SK-N-SH (cell line): ENCODE data around the gene ST6GALNAC3. TPM values are rescaled to one million over a fixed set of nuclear protein-coding genes. Genes with fewer than 3 reads are reported as not detected.

Experiments
- CTCF ChIA-PET: fragments of 300-600, 350-600 bp; formaldehyde crosslinking; extraction: SDS; loops from one replicate; lab custom pipeline; 2021; lab: Yijun Ruan, JAX
- POLR2A ChIA-PET: fragments of 350-600 bp; sonication (Branson Sonifier 250); formaldehyde crosslinking; extraction: SDS; loops from one replicate; lab custom pipeline; 2020; ENCODE audit warnings: antibody characterized with exemption, inconsistent platforms; lab: Yijun Ruan, JAX
- DNase-seq: peaks from one replicate; pipeline ENCODE4 v3.0.0; 2012
- H2AFZ ChIP-seq: fragments of 200-600 bp; sonication (generic); 2 replicates; pipeline ENCODE4 v1.8.1; 2016; ENCODE audit warnings: antibody characterized with exemption, mild to moderate bottlenecking, low read depth
- H3F3A ChIP-seq: fragments of 200-600 bp; sonication (generic); replicated peaks from 2 replicates; pipeline ENCODE3; 2016; ENCODE audit warnings: antibody characterized with exemption, mild to moderate bottlenecking; ENCODE audit not compliant: insufficient read depth
- H3K27ac ChIP-seq, 2 experiments: fragments of 200-500 bp in 1 of 2; fragments of 200-600 bp in 1 of 2; sonication (Bioruptor generic) in 1 of 2; sonication (generic), shearing (Covaris generic) in 1 of 2; 2 replicates each; pipeline versions ENCODE4 v1.5.1 to v1.6.1; 2014 to 2016; ENCODE audit warnings: low read depth in 2 of 2, inconsistent platforms in 1 of 2, low read length in 1 of 2, mild to moderate bottlenecking in 1 of 2, mixed read lengths in 1 of 2
- H3K27me3 ChIP-seq: fragments of 200-600 bp; sonication (generic), shearing (Covaris generic); 2 replicates; pipeline ENCODE4 v1.6.1; 2016; ENCODE audit warnings: mixed run types; ENCODE audit not compliant: insufficient read depth
- H3K36me3 ChIP-seq, 2 experiments: fragments of 200-500 bp in 1 of 2; fragments of 200-600 bp in 1 of 2; sonication (Bioruptor generic) in 1 of 2; sonication (generic) in 1 of 2; replicated peaks in 1 of 2; 2 replicates each; pipeline versions ENCODE3 to v1.5.1; 2014 to 2016; ENCODE audit warnings: low read length in 1 of 2, mild to moderate bottlenecking in 1 of 2; ENCODE audit not compliant: insufficient read depth in 2 of 2, control insufficient read depth in 1 of 2
- H3K4me1 ChIP-seq, 2 experiments: fragments of 200-500 bp in 1 of 2; fragments of 200-600 bp in 1 of 2; sonication (Bioruptor generic) in 1 of 2; sonication (generic), shearing (Covaris generic) in 1 of 2; 2 replicates each; pipeline versions ENCODE4 v1.5.1 to v1.6.1; 2014 to 2016; ENCODE audit warnings: low read depth in 1 of 2, low read length in 1 of 2, mixed run types in 1 of 2; ENCODE audit not compliant: insufficient read depth in 2 of 2, control insufficient read depth in 1 of 2
- H3K4me2 ChIP-seq: fragments of 200-600 bp; sonication (generic), shearing (Covaris generic); 2 replicates; pipeline ENCODE4 v1.6.1; 2017; ENCODE audit warnings: mixed run types
- H3K4me3 ChIP-seq, 2 experiments: fragments of 200-500 bp in 1 of 2; fragments of 200-600 bp in 1 of 2; sonication (Bioruptor generic) in 1 of 2; sonication (generic), shearing (Covaris generic) in 1 of 2; 2 replicates each; pipeline versions ENCODE4 v1.5.1 to v1.8.1; 2014 to 2016; ENCODE audit warnings: low read depth in 2 of 2, inconsistent platforms in 1 of 2, low read length in 1 of 2, mild to moderate bottlenecking in 1 of 2, mixed read lengths in 1 of 2, moderate library complexity in 1 of 2
- H3K79me2 ChIP-seq: fragments of 200-600 bp; sonication (generic); 2 replicates; pipeline ENCODE4 v1.8.1; 2017; ENCODE audit warnings: mild to moderate bottlenecking; ENCODE audit not compliant: insufficient read depth
- H3K9ac ChIP-seq: fragments of 200-600 bp; sonication (generic); 2 replicates; pipeline ENCODE4 v1.6.1; 2017; ENCODE audit warnings: mixed run types
- H3K9me2 ChIP-seq: fragments of 200-600 bp; sonication (generic); 2 replicates; pipeline ENCODE4 v1.6.1; 2017; ENCODE audit warnings: mixed run types
- H3K9me3 ChIP-seq: fragments of 200-600 bp; sonication (generic); 2 replicates; pipeline ENCODE4 v1.6.1; 2017; ENCODE audit warnings: mixed run types, mild to moderate bottlenecking, moderate library complexity
- H4K20me1 ChIP-seq: fragments of 200-600 bp; sonication (generic); 2 replicates; pipeline ENCODE4 v1.6.1; 2017; ENCODE audit warnings: mild to moderate bottlenecking, mixed run types; ENCODE audit not compliant: insufficient read depth
- EZH2phosphoT487 ChIP-seq: fragments of 200-600 bp; sonication (generic); IDR thresholded peaks from 2 replicates; pipeline ENCODE4 v1.6.1; 2017; ENCODE audit warnings: low read depth, mixed run types, mild to moderate bottlenecking, antibody characterized with exemption, moderate library complexity, borderline replicate concordance
- FOXM1 ChIP-seq: IDR thresholded peaks from 2 replicates; pipeline ENCODE4 v1.4.0; 2012; ENCODE audit warnings: low read depth, mild to moderate bottlenecking
- GABPA ChIP-seq: IDR thresholded peaks from 2 replicates; pipeline ENCODE4 v1.4.0; 2012; ENCODE audit warnings: low read depth, mild to moderate bottlenecking
- GATA2 ChIP-seq: sonication (generic); formaldehyde crosslinking; IDR thresholded peaks from 2 replicates; pipeline ENCODE4 v1.5.0; 2020; ENCODE audit warnings: mild to moderate bottlenecking, missing genetic modification reagents
- JUND ChIP-seq: IDR thresholded peaks from 2 replicates; pipeline ENCODE4 v1.4.0; 2012
- NFIC ChIP-seq: IDR thresholded peaks from 2 replicates; pipeline ENCODE4 v1.4.0; 2012; ENCODE audit warnings: borderline replicate concordance
- POLR2AphosphoS5 ChIP-seq: IDR thresholded peaks from 2 replicates; pipeline ENCODE4 v1.6.1; 2012; ENCODE audit warnings: low read depth, low read length
- RAD21 ChIP-seq: IDR thresholded peaks from 2 replicates; pipeline ENCODE4 v1.6.1; 2012; ENCODE audit warnings: mild to moderate bottlenecking, low read length
- RCOR1 ChIP-seq: fragments of 150-350 bp; IDR thresholded peaks from 2 replicates; pipeline ENCODE4 v1.6.1; 2017; ENCODE audit warnings: antibody characterized with exemption, low read length
- RFX5 ChIP-seq: IDR thresholded peaks from 2 replicates; pipeline ENCODE4 v1.6.1; 2012; ENCODE audit warnings: mild to moderate bottlenecking, improper control_type of control experiment, low read length
- RXRA ChIP-seq: IDR thresholded peaks from 2 replicates; pipeline ENCODE4 v1.4.0; 2012; ENCODE audit warnings: low read depth, mild to moderate bottlenecking, borderline replicate concordance
- TCF12 ChIP-seq: IDR thresholded peaks from 2 replicates; pipeline ENCODE4 v1.4.0; 2012
- YY1 ChIP-seq: IDR thresholded peaks from 2 replicates; pipeline ENCODE4 v1.4.0; 2012; ENCODE audit warnings: low read depth, mild to moderate bottlenecking
- WGBS: methylation state at CpG from one replicate; pipeline ENCODE4 v1.1.6; 2017; ENCODE audit warnings: low lambda C conversion rate; 5-methylcytosine and 5-hydroxymethylcytosine counted together
- polyA plus RNA-seq, 3 experiments: library from polyadenylated mRNA; depleted of rRNA; stranded (reverse); fragments of >200 nt; gene quantifications; 2 replicates each; pipeline ENCODE4 v1.2.3, GENCODE V29; 2012
- TF ChIP-seq, protein P1 (sequence below): IDR thresholded peaks from 2 replicates; pipeline ENCODE4; 2012
- TF ChIP-seq, protein P2 (sequence below): IDR thresholded peaks from 2 replicates; pipeline ENCODE4 v1.4.0; 2012; ENCODE audit warnings: low read depth
- TF ChIP-seq, protein P3 (sequence below): fragments of 150-350 bp; IDR thresholded peaks from 2 replicates; pipeline ENCODE4 v1.6.1; 2016; ENCODE audit warnings: mild to moderate bottlenecking, low read depth, low read length
- TF ChIP-seq, protein P4 (sequence below): fragments of 200-600 bp; sonication (generic); IDR thresholded peaks from 2 replicates; pipeline ENCODE4 v1.6.1; 2017; ENCODE audit warnings: antibody characterized with exemption, mild to moderate bottlenecking, moderate library complexity
- TF ChIP-seq, protein P5 (sequence below): IDR thresholded peaks from 2 replicates; pipeline ENCODE4 v1.4.0; 2012; ENCODE audit warnings: low read depth, borderline replicate concordance
- TF ChIP-seq, protein P6 (sequence below): IDR thresholded peaks from 2 replicates; pipeline ENCODE4 v1.4.0; 2012; ENCODE audit warnings: low read depth, borderline replicate concordance

ST6GALNAC3 gene
- polyA plus RNA-seq, 1 of the 3 experiments (the other 2 are of a cell fraction) = 8.1 TPM

DNA sequence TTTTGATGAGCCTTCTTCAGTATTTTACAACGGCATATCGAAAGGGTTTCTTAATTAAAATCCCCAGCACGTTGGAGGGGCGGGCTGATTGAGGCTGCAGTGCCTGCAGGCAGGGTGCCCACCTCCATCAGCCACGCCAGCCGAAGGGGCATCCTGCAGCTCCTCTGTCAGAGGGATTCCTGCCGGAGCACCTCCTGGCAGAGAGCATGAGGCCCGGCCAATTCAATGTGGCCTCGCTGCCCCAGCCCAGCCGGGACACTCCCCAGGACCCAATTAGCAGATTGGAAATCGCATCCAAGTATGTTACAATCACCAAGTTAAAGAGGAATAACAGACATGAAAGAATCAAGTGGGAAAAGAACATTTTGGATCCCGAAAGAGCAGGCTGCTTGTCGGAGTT, 216.6 kb downstream of the ST6GALNAC3 start (continued):
- no peak for TF ChIP-seq RFX5

DNA sequence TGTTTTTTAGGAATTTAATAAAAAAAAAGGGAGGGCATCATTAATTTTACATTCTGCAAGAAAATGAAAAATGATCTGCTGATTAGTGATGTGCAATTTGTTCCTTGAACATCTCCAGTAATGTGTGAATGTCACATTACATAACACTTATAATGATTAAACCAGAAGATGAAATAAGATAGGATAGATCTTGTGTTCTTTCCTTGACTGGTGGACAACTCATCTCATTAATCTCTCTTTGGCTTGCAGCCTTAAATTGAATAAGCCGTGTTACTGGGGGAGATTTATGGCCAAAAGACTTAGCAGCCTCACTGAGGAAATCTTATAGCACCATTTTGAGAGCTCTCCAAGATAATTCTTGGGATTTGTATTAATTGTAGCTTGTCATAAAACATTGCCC, 217.2 kb downstream of the ST6GALNAC3 start:
- no peak for DNase-seq
- Histone ChIP-seq H3K9me3 (no peaks in the 10 kb centered on the region), H3K27me3 (no peaks in the 10 kb centered on the region), H3F3A (no peaks in the 10 kb centered on the region), H2AFZ (no peak overlapping the region), H4K20me1 (no peaks in the 10 kb centered on the region), H3K9ac (no peak overlapping the region), H3K4me1 (peaks cover 0 to 10% of the 10 kb centered on the region in 2 experiments; a peak in 2 of 4 replicates), H3K4me2 (no peak overlapping the region), H3K79me2 (no peaks in the 10 kb centered on the region), H3K9me2 (no peaks in the 10 kb centered on the region), H3K4me3 (no peak overlapping the region), H3K36me3 (no peaks in the 10 kb centered on the region), H3K27ac (no peak overlapping the region)
- ChIA-PET POLR2A (no interaction called here), CTCF (no interaction called here)
- 73% methylated on average over 1 of the region's 1 CpG for WGBS
- TF ChIP-seq JUND (no peak), RFX5 (no peak), TCF12 (no peak), FOXM1 (no peak), RXRA (no peak), RAD21 (no peak), GABPA (no peak)
- TF ChIP-seq, protein P1, sequence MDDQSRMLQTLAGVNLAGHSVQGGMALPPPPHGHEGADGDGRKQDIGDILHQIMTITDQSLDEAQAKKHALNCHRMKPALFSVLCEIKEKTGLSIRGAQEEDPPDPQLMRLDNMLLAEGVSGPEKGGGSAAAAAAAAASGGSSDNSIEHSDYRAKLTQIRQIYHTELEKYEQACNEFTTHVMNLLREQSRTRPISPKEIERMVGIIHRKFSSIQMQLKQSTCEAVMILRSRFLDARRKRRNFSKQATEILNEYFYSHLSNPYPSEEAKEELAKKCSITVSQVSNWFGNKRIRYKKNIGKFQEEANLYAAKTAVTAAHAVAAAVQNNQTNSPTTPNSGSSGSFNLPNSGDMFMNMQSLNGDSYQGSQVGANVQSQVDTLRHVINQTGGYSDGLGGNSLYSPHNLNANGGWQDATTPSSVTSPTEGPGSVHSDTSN = no peak
- TF ChIP-seq, protein P2, sequence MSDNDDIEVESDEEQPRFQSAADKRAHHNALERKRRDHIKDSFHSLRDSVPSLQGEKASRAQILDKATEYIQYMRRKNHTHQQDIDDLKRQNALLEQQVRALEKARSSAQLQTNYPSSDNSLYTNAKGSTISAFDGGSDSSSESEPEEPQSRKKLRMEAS = no peak

DNA sequence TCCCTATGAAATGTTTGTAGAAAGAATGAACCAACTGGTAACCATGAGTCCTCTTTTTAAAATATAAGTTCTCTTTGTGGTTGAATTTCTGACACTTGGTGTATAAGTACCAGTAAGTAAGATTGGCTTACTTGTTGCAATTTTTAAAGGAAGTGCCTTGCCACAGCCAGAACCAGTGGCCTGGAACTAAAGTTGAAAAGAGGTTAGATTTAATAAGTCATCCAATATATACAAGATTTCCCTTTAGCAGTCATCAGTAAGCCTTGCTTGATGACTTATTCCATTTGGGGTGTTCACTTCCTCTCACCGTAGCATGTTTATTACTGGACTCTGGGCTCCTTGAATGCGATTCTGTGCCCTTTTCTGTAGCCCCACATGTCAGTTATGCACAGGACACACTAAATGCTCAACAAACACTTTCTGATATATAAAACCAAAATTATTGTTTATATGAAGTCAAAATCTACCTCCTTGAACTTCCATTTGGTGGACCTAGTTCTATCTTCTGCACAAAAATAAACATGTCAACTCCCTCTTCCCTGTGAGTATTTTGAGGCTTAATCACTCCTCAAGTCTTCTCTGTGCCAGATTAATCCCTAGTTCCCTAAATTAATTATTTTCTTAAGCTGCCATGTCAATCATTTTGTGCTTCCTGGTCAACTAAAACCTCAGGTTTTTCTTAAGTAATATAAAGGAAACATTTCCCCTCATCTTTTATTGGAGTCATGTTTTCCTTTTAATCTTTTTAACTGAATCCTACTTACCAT, 218.1 kb downstream of the ST6GALNAC3 start:
- CTCF ChIA-PET = interaction anchor here (0.6 kb wide), 1 partner anchor 156 kb away, joined by 3 read pairs; no protein-coding TSS in a partner anchor
- no peaks in the 10 kb centered on the region for H3K36me3 ChIP-seq
- H3K9me2 ChIP-seq = no peaks in the 10 kb centered on the region
- no peak overlapping the region for H3K27ac ChIP-seq
- 92% methylated on average over 2 of the region's 2 CpGs for WGBS
- H3K79me2 ChIP-seq = no peaks in the 10 kb centered on the region
- no peak overlapping the region for H3K4me2 ChIP-seq
- H3K9me3 ChIP-seq = no peaks in the 10 kb centered on the region
- no peak overlapping the region for H2AFZ ChIP-seq
- H4K20me1 ChIP-seq = no peaks in the 10 kb centered on the region
- no peak overlapping the region for H3K9ac ChIP-seq
- peaks cover 0 to 10% of the 10 kb centered on the region in 2 experiments; a peak in 2 of 4 replicates for H3K4me1 ChIP-seq
- POLR2A ChIA-PET = no interaction called here
- no peak for DNase-seq
- H3F3A ChIP-seq = no peaks in the 10 kb centered on the region
- H3K27me3 ChIP-seq = no peaks in the 10 kb centered on the region
- H3K4me3 ChIP-seq = no peak overlapping the region
- TF ChIP-seq EZH2phosphoT487 = no peak
- no peak for TF ChIP-seq RXRA
- no peak for TF ChIP-seq POLR2AphosphoS5
- TF ChIP-seq, protein P3, sequence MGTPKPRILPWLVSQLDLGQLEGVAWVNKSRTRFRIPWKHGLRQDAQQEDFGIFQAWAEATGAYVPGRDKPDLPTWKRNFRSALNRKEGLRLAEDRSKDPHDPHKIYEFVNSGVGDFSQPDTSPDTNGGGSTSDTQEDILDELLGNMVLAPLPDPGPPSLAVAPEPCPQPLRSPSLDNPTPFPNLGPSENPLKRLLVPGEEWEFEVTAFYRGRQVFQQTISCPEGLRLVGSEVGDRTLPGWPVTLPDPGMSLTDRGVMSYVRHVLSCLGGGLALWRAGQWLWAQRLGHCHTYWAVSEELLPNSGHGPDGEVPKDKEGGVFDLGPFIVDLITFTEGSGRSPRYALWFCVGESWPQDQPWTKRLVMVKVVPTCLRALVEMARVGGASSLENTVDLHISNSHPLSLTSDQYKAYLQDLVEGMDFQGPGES = no peak
- TF ChIP-seq, protein P4, sequence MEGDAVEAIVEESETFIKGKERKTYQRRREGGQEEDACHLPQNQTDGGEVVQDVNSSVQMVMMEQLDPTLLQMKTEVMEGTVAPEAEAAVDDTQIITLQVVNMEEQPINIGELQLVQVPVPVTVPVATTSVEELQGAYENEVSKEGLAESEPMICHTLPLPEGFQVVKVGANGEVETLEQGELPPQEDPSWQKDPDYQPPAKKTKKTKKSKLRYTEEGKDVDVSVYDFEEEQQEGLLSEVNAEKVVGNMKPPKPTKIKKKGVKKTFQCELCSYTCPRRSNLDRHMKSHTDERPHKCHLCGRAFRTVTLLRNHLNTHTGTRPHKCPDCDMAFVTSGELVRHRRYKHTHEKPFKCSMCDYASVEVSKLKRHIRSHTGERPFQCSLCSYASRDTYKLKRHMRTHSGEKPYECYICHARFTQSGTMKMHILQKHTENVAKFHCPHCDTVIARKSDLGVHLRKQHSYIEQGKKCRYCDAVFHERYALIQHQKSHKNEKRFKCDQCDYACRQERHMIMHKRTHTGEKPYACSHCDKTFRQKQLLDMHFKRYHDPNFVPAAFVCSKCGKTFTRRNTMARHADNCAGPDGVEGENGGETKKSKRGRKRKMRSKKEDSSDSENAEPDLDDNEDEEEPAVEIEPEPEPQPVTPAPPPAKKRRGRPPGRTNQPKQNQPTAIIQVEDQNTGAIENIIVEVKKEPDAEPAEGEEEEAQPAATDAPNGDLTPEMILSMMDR = no peak
- TF ChIP-seq, protein P5, sequence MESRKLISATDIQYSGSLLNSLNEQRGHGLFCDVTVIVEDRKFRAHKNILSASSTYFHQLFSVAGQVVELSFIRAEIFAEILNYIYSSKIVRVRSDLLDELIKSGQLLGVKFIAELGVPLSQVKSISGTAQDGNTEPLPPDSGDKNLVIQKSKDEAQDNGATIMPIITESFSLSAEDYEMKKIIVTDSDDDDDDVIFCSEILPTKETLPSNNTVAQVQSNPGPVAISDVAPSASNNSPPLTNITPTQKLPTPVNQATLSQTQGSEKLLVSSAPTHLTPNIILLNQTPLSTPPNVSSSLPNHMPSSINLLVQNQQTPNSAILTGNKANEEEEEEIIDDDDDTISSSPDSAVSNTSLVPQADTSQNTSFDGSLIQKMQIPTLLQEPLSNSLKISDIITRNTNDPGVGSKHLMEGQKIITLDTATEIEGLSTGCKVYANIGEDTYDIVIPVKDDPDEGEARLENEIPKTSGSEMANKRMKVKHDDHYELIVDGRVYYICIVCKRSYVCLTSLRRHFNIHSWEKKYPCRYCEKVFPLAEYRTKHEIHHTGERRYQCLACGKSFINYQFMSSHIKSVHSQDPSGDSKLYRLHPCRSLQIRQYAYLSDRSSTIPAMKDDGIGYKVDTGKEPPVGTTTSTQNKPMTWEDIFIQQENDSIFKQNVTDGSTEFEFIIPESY = no peak
- no peak for TF ChIP-seq GATA2 (CRISPR knock-in tag)
- TF ChIP-seq, protein P6, sequence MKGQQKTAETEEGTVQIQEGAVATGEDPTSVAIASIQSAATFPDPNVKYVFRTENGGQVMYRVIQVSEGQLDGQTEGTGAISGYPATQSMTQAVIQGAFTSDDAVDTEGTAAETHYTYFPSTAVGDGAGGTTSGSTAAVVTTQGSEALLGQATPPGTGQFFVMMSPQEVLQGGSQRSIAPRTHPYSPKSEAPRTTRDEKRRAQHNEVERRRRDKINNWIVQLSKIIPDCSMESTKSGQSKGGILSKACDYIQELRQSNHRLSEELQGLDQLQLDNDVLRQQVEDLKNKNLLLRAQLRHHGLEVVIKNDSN = no peak
- no peak for TF ChIP-seq RCOR1
- TF ChIP-seq, protein P2 = no peak
- TF ChIP-seq YY1 = no peak
- TF ChIP-seq NFIC = no peak
